OCI-LY7 (cell line): ENCODE data around the gene VEGFC.

ENCODE experiments used
- CTCF ChIP-seq: fragments of 200-600 bp; sonication (generic); conservative IDR thresholded peaks from 2 replicates; pipeline ENCODE4 v1.5.1; 2014; ENCODE audit warnings: mild to moderate bottlenecking, antibody characterized with exemption, low read length, moderate library complexity, mixed read lengths
- EZH2phosphoT487 ChIP-seq: fragments of 200-600 bp; sonication (generic); IDR thresholded peaks from 2 replicates; pipeline ENCODE4 v1.6.1; 2018; ENCODE audit warnings: low read depth, borderline replicate concordance, mild to moderate bottlenecking, mixed run types, antibody characterized with exemption, low read length, moderate library complexity, mixed read lengths

- no peak for TF ChIP-seq CTCF
- no peak for TF ChIP-seq EZH2phosphoT487
Measured at GRCh38 chr4:176717237-176717636, 75.5 kb downstream of the VEGFC start.
